ENCODE measurements around the gene PHC2.

The PHC2 gene

DNA sequence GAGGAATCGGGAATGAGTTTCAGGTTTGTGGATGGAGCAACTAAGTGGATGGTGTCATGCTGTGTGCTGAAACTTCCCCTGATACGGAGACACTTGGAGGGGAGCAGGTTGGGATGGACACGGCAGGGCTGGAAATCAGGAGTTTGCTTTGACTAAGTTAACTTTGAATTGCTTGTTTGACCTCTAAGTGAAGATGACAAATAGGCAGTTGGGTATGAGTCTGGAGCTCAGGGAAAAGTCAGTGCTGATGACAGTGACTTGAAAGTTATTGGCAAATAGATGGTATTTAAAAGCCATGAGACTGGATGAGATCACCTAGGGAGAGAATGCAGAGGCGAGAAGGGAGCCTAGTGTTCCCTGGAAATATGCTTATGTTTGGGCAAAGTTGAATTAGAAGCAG, 28.8 kb upstream of the PHC2 start:
- Histone ChIP-seq H4K12ac (ENCODE audit: low read depth, low read length) (no peak overlapping the region), H3K4me1 (ENCODE audit: control insufficient read depth in 1 of 2, insufficient read depth in 2 of 2, low read length in 2 of 2) (peaks cover 2 to 4% of the 10 kb centered on the region in 2 experiments), H4K8ac (ENCODE audit: low read depth, low read length) (no peak overlapping the region), H3K4ac (ENCODE audit: low read depth, low read length) (no peak overlapping the region), H3K14ac (ENCODE audit: low read length) (no peak overlapping the region), H3K27me3 (ENCODE audit: insufficient read depth, low read length) (no peaks in the 10 kb centered on the region), H3K18ac (ENCODE audit: low read length) (no peak overlapping the region), H2AFZ (ENCODE audit: insufficient read depth, low read length, poor library complexity) (no peak overlapping the region), H2AK5ac (ENCODE audit: low read length) (no peak overlapping the region), H3K4me3 (ENCODE audit: low read depth, low read length) (no peak overlapping the region), H3K79me1 (ENCODE audit: low read length) (no peaks in the 10 kb centered on the region), H3K9me3 (ENCODE audit: insufficient read depth, low read depth, low read length) (peaks cover under 1% of the 10 kb centered on the region), H3K4me2 (ENCODE audit: low read length) (no peak overlapping the region), H3K36me3 (ENCODE audit: control insufficient read depth in 1 of 2, insufficient read depth in 2 of 2, low read length in 2 of 2) (no peaks in the 10 kb centered on the region), H3K23ac (ENCODE audit: low read length) (no peak overlapping the region), H3K27ac (ENCODE audit: low read depth, low read length) (no peak overlapping the region), H2BK5ac (ENCODE audit: low read depth, low read length, poor library complexity) (no peak overlapping the region), H3K79me2 (ENCODE audit: control insufficient read depth, insufficient read depth, low read length, poor library complexity) (no peaks in the 10 kb centered on the region), H3K9ac (ENCODE audit: low read length) (no peak overlapping the region), H2BK12ac (ENCODE audit: low read length) (no peak overlapping the region), H4K91ac (ENCODE audit: low read depth, low read length) (no peak overlapping the region), H2BK120ac (ENCODE audit: insufficient read depth, low read length, poor library complexity) (no peak overlapping the region)
- DNase-seq = peak in 1 of 2 donors; percentile 28
- WGBS (ENCODE audit: extremely low coverage, insufficient coverage, insufficient read length) = no CpG with 5 or more reads among the region's 4 CpGs

- Histone ChIP-seq H3K4me2 (ENCODE audit: low read length) (no peak overlapping the region), H2BK5ac (ENCODE audit: low read depth, low read length, poor library complexity) (no peak overlapping the region), H3K18ac (ENCODE audit: low read length) (no peak overlapping the region), H3K79me2 (ENCODE audit: control insufficient read depth, insufficient read depth, low read length, poor library complexity) (no peaks in the 10 kb centered on the region), H3K4me1 (ENCODE audit: control insufficient read depth in 1 of 2, insufficient read depth in 2 of 2, low read length in 2 of 2) (peaks cover 2 to 4% of the 10 kb centered on the region in 2 experiments), H3K9me3 (ENCODE audit: insufficient read depth, low read depth, low read length) (peaks cover 2% of the 10 kb centered on the region), H3K23ac (ENCODE audit: low read length) (no peak overlapping the region), H3K27me3 (ENCODE audit: insufficient read depth, low read length) (no peaks in the 10 kb centered on the region), H2BK12ac (ENCODE audit: low read length) (no peak overlapping the region), H3K4me3 (ENCODE audit: low read depth, low read length) (no peak overlapping the region), H3K27ac (ENCODE audit: low read depth, low read length) (no peak overlapping the region), H3K14ac (ENCODE audit: low read length) (no peak overlapping the region), H3K9ac (ENCODE audit: low read length) (no peak overlapping the region), H3K79me1 (ENCODE audit: low read length) (no peaks in the 10 kb centered on the region), H4K12ac (ENCODE audit: low read depth, low read length) (no peak overlapping the region), H2BK120ac (ENCODE audit: insufficient read depth, low read length, poor library complexity) (no peak overlapping the region), H2AFZ (ENCODE audit: insufficient read depth, low read length, poor library complexity) (no peak overlapping the region), H4K91ac (ENCODE audit: low read depth, low read length) (no peak overlapping the region), H3K36me3 (ENCODE audit: control insufficient read depth in 1 of 2, insufficient read depth in 2 of 2, low read length in 2 of 2) (no peaks in the 10 kb centered on the region), H4K8ac (ENCODE audit: low read depth, low read length) (no peak overlapping the region), H3K4ac (ENCODE audit: low read depth, low read length) (no peak overlapping the region), H2AK5ac (ENCODE audit: low read length) (no peak overlapping the region)
- DNase-seq = peak in 1 of 2 donors; percentile 7
- no CpG with 5 or more reads among the region's 6 CpGs for WGBS (ENCODE audit: extremely low coverage, insufficient coverage, insufficient read length)
These were observed 25.6 kb upstream of the PHC2 start for GRCh38 chr1:33456502-33456886.

DNA sequence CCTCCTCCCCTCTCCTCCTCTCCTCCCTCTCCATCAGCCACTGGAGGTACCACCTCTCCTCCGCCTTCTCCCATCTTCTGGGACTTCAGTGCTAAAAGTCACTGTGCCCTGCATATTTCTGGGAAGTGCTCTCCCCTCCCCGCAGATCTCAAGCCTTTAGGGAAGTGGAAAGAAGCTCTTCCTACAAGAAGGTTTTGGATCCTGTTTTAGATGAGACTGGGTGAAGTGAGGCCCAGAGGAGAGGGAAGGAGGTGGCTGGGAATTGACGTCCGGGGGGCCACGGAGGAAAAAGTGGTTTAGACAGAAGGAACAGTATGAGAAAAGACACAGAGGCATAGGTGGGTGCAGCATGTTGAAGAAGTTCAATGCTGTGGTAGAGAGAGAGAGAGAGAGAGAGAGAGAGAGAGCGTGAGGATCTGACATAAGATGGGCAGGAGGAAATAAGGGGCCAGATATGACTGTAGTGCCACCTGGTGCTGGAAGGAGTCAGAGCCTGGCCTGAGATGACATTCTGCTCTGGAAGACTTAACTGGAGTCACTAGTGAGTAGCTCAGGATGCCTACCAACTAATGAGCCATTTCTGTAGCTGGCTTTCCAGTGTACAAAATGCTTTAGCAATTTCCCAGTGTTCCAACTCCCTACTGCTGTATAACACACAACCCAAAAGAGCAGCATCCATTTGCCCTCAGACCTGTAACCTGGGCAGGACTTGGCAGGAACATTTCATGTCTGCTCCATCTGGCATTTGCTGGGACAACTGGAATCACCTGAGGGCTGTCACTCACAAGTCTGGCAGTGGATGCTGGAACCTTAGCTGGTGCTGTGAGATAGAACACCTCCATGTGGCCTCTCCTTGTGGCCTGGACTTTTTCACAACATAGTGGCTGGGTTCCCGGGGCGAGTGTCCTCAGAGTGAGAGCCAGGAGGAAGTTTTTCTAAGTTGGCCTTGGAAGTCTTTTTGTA, 24.9 kb upstream of the PHC2 start:
- no peaks in the 10 kb centered on the region for H3K79me2 ChIP-seq (ENCODE audit: control insufficient read depth, insufficient read depth, low read length, poor library complexity)

GRCh38 chr1:33454646-33455282, 23.9 kb upstream of the PHC2 start:
- no CpG with 5 or more reads among the region's 8 CpGs for WGBS (ENCODE audit: extremely low coverage, insufficient coverage, insufficient read length)
- no peak overlapping the region for H4K8ac ChIP-seq (ENCODE audit: low read depth, low read length)
- no peak overlapping the region for H3K27ac ChIP-seq (ENCODE audit: low read depth, low read length)
- H3K9ac ChIP-seq (ENCODE audit: low read length) = no peak overlapping the region
- H3K4ac ChIP-seq (ENCODE audit: low read depth, low read length) = no peak overlapping the region
- H3K23ac ChIP-seq (ENCODE audit: low read length) = no peak overlapping the region
- no peak overlapping the region for H2BK5ac ChIP-seq (ENCODE audit: low read depth, low read length, poor library complexity)
- H2AFZ ChIP-seq (ENCODE audit: insufficient read depth, low read length, poor library complexity) = no peak overlapping the region
- H3K79me1 ChIP-seq (ENCODE audit: low read length) = no peaks in the 10 kb centered on the region
- H3K4me3 ChIP-seq (ENCODE audit: low read depth, low read length) = no peak overlapping the region
- H3K4me1 ChIP-seq (ENCODE audit: control insufficient read depth in 1 of 2, insufficient read depth in 2 of 2, low read length in 2 of 2) = peaks cover 2% of the 10 kb centered on the region in 2 experiments
- peaks cover 2% of the 10 kb centered on the region for H3K9me3 ChIP-seq (ENCODE audit: insufficient read depth, low read depth, low read length)
- no peaks in the 10 kb centered on the region for H3K27me3 ChIP-seq (ENCODE audit: insufficient read depth, low read length)
- no peak overlapping the region for H4K91ac ChIP-seq (ENCODE audit: low read depth, low read length)
- no peak overlapping the region for H4K12ac ChIP-seq (ENCODE audit: low read depth, low read length)
- H3K14ac ChIP-seq (ENCODE audit: low read length) = no peak overlapping the region
- H3K18ac ChIP-seq (ENCODE audit: low read length) = no peak overlapping the region
- peak in 1 of 2 donors; percentile 10 for DNase-seq
- H3K4me2 ChIP-seq (ENCODE audit: low read length) = no peak overlapping the region
- H2BK120ac ChIP-seq (ENCODE audit: insufficient read depth, low read length, poor library complexity) = no peak overlapping the region
- no peak overlapping the region for H2BK12ac ChIP-seq (ENCODE audit: low read length)
- H2AK5ac ChIP-seq (ENCODE audit: low read length) = no peak overlapping the region
- H3K79me2 ChIP-seq (ENCODE audit: control insufficient read depth, insufficient read depth, low read length, poor library complexity) = no peaks in the 10 kb centered on the region
- no peaks in the 10 kb centered on the region for H3K36me3 ChIP-seq (ENCODE audit: control insufficient read depth in 1 of 2, insufficient read depth in 2 of 2, low read length in 2 of 2)

More for the DNA sequence above, 24.9 kb upstream of the PHC2 start:
- Histone ChIP-seq H3K9ac (ENCODE audit: low read length) (no peak overlapping the region), H3K18ac (ENCODE audit: low read length) (no peak overlapping the region), H2BK5ac (ENCODE audit: low read depth, low read length, poor library complexity) (no peak overlapping the region), H2AFZ (ENCODE audit: insufficient read depth, low read length, poor library complexity) (no peak overlapping the region), H4K91ac (ENCODE audit: low read depth, low read length) (no peak overlapping the region), H3K27ac (ENCODE audit: low read depth, low read length) (no peak overlapping the region), H2BK120ac (ENCODE audit: insufficient read depth, low read length, poor library complexity) (no peak overlapping the region), H3K79me1 (ENCODE audit: low read length) (no peaks in the 10 kb centered on the region), H3K36me3 (ENCODE audit: control insufficient read depth in 1 of 2, insufficient read depth in 2 of 2, low read length in 2 of 2) (no peaks in the 10 kb centered on the region), H3K23ac (ENCODE audit: low read length) (no peak overlapping the region), H2BK12ac (ENCODE audit: low read length) (no peak overlapping the region), H2AK5ac (ENCODE audit: low read length) (no peak overlapping the region), H3K4me2 (ENCODE audit: low read length) (no peak overlapping the region), H3K27me3 (ENCODE audit: insufficient read depth, low read length) (no peaks in the 10 kb centered on the region), H3K9me3 (ENCODE audit: insufficient read depth, low read depth, low read length) (peaks cover 2% of the 10 kb centered on the region), H4K8ac (ENCODE audit: low read depth, low read length) (no peak overlapping the region), H3K4me3 (ENCODE audit: low read depth, low read length) (no peak overlapping the region), H4K12ac (ENCODE audit: low read depth, low read length) (no peak overlapping the region), H3K4me1 (ENCODE audit: control insufficient read depth in 1 of 2, insufficient read depth in 2 of 2, low read length in 2 of 2) (peaks cover 2 to 4% of the 10 kb centered on the region in 2 experiments), H3K4ac (ENCODE audit: low read depth, low read length) (no peak overlapping the region), H3K14ac (ENCODE audit: low read length) (no peak overlapping the region)
- peak; percentile 69 to 71 for DNase-seq
- WGBS (ENCODE audit: extremely low coverage, insufficient coverage, insufficient read length) = no CpG with 5 or more reads among the region's 8 CpGs

All from trophoblast cell (in vitro differentiated cells and primary cell).